Body of pancreas (tissue), 4 donors: ENCODE data around the gene CAPN15. TPM values are rescaled to one million over a fixed set of nuclear protein-coding genes. Genes with fewer than 3 reads are reported as not detected.

ENCODE experiments used
- ATAC-seq: fragments of 150-250 bp; one replicate; pipeline ENCODE4 v1.9.1; 2016
- DNase-seq, 4 donors: peaks; one replicate each; pipeline ENCODE4 v3.0.0-alpha.2; 2019
- H3K27ac ChIP-seq, 4 donors: fragments of 200-600 bp; sonication (generic); 1 replicate in 3 of 4; 2 replicates in 1 of 4; pipeline versions ENCODE4 v1.5.1 to v1.6.1; 2016 to 2019; ENCODE audit warnings: mild to moderate bottlenecking in 1 of 4, mixed read lengths in 1 of 4, moderate library complexity in 1 of 4
- H3K27me3 ChIP-seq, 2 donors: fragments of 200-600 bp; sonication (generic); one replicate each; pipeline ENCODE4 v1.6.0; 2016; ENCODE audit warnings: mild to moderate bottlenecking in 1 of 2
- H3K36me3 ChIP-seq, 2 donors: fragments of 200-600 bp; sonication (generic); replicated peaks in 1 of 2; 2 replicates each; pipeline ENCODE4 v1.5.1; 2016; ENCODE audit warnings: low read depth in 2 of 2; ENCODE audit not compliant: insufficient read depth in 1 of 2
- H3K4me1 ChIP-seq: fragments of 200-600 bp; sonication (generic); one replicate; pipeline ENCODE4 v1.6.0; 2016
- H3K4me3 ChIP-seq, 2 donors: fragments of 200-600 bp; sonication (generic); 1 replicate in 1 of 2; 2 replicates in 1 of 2; pipeline ENCODE4 v1.5.1; 2016 to 2019
- H3K9me3 ChIP-seq, 3 donors: fragments of 200-600 bp; sonication (generic); 1 replicate in 2 of 3; 2 replicates in 1 of 3; pipeline ENCODE4 v1.5.1; 2016
- POLR2A ChIP-seq, 3 donors: fragments of 450-650 bp; IDR thresholded peaks; one replicate each; pipeline ENCODE4 v1.6.1; 2016; ENCODE audit warnings: antibody characterized with exemption in 3 of 3, mild to moderate bottlenecking in 2 of 3
- WGBS, 2 donors: methylation state at CpG; one replicate each; pipeline ENCODE4 v1.1.5; 2017; 5-methylcytosine and 5-hydroxymethylcytosine counted together
- intact Hi-C: fragments of 100-400 bp; cut with DNase I; formaldehyde crosslinking; loops from one replicate; pipeline ENCODE4 v1.15.1; 2023
- total RNA-seq, 2 donors: library from RNA; depleted of rRNA; stranded (reverse); fragments of >200 nt; gene quantifications; one replicate each; pipeline ENCODE4 v1.1.0, GENCODE V29; 2016
- TF ChIP-seq, protein P1 (sequence below), 7 experiments: fragments of 450-650 bp in 4 of 7; fragments of 200-600 bp in 3 of 7; sonication (generic) in 3 of 7; IDR thresholded peaks; one replicate each; pipeline ENCODE4 v1.5.1; 2016 to 2019; ENCODE audit warnings: antibody characterized with exemption in 7 of 7

CAPN15 gene
- total RNA-seq, 2 donors from 2014 or later, result 48.0 to 104 TPM

DNA sequence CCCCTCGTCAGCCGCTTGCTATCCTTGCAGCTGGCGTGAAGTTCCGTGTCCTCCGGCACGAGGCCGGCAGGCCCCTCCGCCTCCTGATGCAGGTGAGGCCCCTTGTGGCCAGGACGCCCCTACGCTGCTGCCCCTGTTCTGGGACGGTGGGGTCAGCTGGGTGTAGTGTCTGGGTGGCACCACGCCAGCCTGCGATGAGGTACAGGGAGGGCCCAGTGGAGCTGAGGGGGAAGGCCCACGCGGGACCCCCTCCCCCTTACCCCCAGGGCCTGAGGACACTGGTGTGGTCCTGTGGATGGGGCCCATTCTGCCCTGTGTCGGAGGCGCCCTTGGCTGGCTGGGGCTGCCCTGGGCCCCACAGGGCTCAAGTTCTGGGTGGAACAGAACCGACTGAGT lies 54.7 kb downstream of the CAPN15 start:
- intact Hi-C loops, result no loop called here
- H3K36me3 ChIP-seq, result no peaks in the 10 kb centered on the region
- DNase-seq (peak in 1 of 4 donors; percentile 37), ATAC-seq (no peak)
- H3K4me1 ChIP-seq, result peaks cover 76% of the 10 kb centered on the region
- no peaks in the 10 kb centered on the region for H3K27me3 ChIP-seq
- 59% methylated on average over 18 of the region's 18 CpGs; no CpG with 5 or more reads in 1 of the 2 donors for WGBS, 2 donors
- no peak for TF ChIP-seq POLR2A (IDR thresholded peaks at IDR 0.05)
- TF ChIP-seq, protein P1, sequence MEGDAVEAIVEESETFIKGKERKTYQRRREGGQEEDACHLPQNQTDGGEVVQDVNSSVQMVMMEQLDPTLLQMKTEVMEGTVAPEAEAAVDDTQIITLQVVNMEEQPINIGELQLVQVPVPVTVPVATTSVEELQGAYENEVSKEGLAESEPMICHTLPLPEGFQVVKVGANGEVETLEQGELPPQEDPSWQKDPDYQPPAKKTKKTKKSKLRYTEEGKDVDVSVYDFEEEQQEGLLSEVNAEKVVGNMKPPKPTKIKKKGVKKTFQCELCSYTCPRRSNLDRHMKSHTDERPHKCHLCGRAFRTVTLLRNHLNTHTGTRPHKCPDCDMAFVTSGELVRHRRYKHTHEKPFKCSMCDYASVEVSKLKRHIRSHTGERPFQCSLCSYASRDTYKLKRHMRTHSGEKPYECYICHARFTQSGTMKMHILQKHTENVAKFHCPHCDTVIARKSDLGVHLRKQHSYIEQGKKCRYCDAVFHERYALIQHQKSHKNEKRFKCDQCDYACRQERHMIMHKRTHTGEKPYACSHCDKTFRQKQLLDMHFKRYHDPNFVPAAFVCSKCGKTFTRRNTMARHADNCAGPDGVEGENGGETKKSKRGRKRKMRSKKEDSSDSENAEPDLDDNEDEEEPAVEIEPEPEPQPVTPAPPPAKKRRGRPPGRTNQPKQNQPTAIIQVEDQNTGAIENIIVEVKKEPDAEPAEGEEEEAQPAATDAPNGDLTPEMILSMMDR (IDR thresholded peaks at IDR 0.05), result no peak
- peak overlapping the region; percentile 74 to 90 (median 86) for H3K27ac ChIP-seq
- no peaks in the 10 kb centered on the region for H3K9me3 ChIP-seq
- H3K4me3 ChIP-seq, result no peak overlapping the region

DNA sequence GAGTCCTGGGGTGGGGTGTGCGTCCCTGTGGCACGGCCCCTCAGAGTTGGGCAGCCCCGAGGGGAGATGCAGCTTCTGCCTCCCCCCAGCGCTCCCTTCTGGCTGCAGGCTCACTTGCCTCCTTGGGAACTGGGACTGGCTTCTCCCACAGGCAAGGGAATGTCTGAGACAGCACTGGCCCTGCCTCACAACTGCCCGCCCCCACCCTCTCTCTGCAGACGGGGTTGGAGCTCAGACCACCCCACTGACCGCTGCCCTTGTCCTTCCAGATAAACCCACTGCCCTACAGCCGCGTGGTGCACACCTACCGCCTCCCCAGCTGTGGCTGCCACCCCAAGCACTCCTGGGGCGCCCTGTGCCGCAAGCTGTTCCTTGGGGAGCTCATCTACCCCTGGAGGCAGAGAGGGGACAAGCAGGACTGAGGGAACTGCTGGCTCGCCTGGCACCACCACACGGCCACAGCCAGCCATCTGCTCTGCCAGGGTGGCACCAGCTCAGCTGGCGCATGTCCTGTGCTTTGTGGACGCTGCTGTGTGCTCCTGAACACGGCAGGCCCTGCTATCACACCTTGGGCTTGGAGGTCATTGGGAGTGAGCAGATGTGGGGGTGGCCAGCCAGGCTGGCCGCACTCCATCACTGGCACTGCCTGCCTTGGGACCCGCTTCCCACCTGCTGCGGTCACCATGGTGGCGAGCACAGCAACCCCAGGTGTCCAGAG lies 55.3 kb downstream of the CAPN15 start:
- TF ChIP-seq POLR2A (IDR thresholded peaks at IDR 0.05), result peak; percentile 42 to 69 (median 58)
- TF ChIP-seq, protein P1 (IDR thresholded peaks at IDR 0.05), result peak in 5 of 7 experiments; percentile 23 to 64 (median 56)
- intact Hi-C loops, result no loop called here
- H3K4me1 ChIP-seq, result peaks cover 82% of the 10 kb centered on the region

DNA sequence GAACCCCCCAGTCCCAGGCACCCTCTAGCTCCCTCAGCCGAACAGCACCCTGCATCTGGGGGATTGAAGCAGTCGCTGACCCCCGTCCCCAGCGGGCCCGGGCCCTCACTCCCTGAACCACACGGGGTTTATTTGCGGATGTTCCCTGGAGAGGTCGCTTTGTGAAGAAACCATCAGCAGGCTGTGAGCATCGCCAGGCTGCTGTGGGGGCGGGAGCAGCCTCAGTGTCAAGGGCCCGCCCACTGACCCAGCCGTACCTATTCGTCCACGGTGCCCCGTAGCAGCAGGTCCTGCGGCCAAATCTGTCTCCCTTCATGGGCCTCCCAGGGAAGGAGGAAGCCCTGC lies 55.9 kb downstream of the CAPN15 start:
- no peaks in the 10 kb centered on the region for H3K9me3 ChIP-seq
- peak overlapping the region; percentile 74 to 90 (median 86) for H3K27ac ChIP-seq
- H3K27me3 ChIP-seq, result no peaks in the 10 kb centered on the region
- no peaks in the 10 kb centered on the region for H3K36me3 ChIP-seq
- intact Hi-C loops, result no loop called here
- ATAC-seq (no peak), DNase-seq (peak in 1 of 4 donors; percentile 27)
- TF ChIP-seq, protein P1 (IDR thresholded peaks at IDR 0.05), result no peak
- TF ChIP-seq POLR2A (IDR thresholded peaks at IDR 0.05), result no peak
- WGBS, 2 donors, result 53 to 67% methylated on average over 4 to 15 of the region's 16 CpGs
- H3K4me1 ChIP-seq, result peaks cover 88% of the 10 kb centered on the region
- H3K4me3 ChIP-seq, result no peak overlapping the region

More for the DNA sequence above, 55.3 kb downstream of the CAPN15 start:
- Histone ChIP-seq H3K27ac (peak overlapping the region; percentile 74 to 90 (median 86)), H3K27me3 (no peaks in the 10 kb centered on the region), H3K4me3 (no peak overlapping the region), H3K36me3 (no peaks in the 10 kb centered on the region), H3K9me3 (no peaks in the 10 kb centered on the region)
- 33 to 35% methylated on average over 6 to 19 of the region's 21 CpGs for WGBS, 2 donors
- DNase-seq (peak; percentile 88 to 97 (median 94)), ATAC-seq (peak; percentile 69)

DNA sequence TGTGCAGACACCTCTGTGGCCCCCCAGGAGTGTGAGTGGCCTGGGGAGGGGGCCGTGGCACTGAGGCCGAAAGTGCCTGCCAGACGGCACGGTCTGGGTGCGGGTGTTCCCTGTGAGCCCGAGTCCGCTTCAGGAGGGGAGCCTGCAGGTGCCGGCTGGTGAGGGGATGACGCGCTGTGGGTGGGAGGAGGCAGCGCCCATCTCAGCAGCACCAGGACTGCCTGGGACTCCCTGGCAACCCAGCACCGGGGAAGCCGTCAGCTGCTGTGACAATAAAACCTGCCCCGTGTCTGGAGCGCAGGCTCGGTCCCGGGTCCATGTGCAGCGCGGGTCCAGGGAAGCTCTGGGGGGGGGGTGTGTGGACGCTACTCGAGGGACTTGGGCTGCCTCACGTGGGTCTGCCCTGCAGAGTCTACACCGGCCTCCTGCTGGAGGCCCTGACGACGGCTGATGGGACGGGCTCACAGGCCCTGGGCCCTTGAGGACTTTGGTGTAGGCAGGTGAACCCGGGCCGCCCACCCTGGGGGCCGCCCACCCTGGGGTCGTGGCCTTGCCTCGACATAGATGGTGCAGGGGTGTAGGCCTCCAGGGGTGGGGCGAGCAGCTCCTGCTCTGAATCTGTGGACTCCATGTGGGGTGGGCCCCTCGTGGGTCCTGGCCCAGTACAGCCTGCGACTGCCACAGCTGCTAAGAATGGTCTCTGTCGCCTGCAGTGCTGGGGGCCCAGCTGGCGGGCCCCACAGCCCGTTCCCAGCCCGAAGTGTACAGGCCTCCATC lies 56.5 kb downstream of the CAPN15 start:
- no peaks in the 10 kb centered on the region for H3K36me3 ChIP-seq
- no peak for TF ChIP-seq POLR2A (IDR thresholded peaks at IDR 0.05)
- TF ChIP-seq, protein P1 (IDR thresholded peaks at IDR 0.05), result no peak
- intact Hi-C loops, result no loop called here
- ATAC-seq (no peak), DNase-seq (peak in 2 of 4 donors; percentile 43 to 54)
- 52 to 76% methylated on average over 6 to 38 of the region's 38 CpGs for WGBS, 2 donors
- H3K27ac ChIP-seq, result peak overlapping the region; percentile 74 to 90 (median 86)
- no peaks in the 10 kb centered on the region for H3K27me3 ChIP-seq
- no peaks in the 10 kb centered on the region for H3K9me3 ChIP-seq
- H3K4me3 ChIP-seq, result no peak overlapping the region
- H3K4me1 ChIP-seq, result peaks cover 88% of the 10 kb centered on the region
